Neural cell (in vitro differentiated cells): ENCODE data around the gene BEX3. TPM values are rescaled to one million over a fixed set of nuclear protein-coding genes. Genes with fewer than 3 reads are reported as not detected.

Experiments
- H2AFZ ChIP-seq: fragments of 200-600, 300-800 bp; sonication (generic), shearing (Covaris generic); 2 replicates; pipeline ENCODE4 v1.6.0; 2014; ENCODE audit warnings: low read depth, mild to moderate bottlenecking, antibody characterized with exemption, low read length, moderate library complexity
- H3F3A ChIP-seq: fragments of 200-600 bp; shearing (Covaris generic); 2 replicates; pipeline ENCODE4 v1.6.1; 2016; ENCODE audit warnings: mild to moderate bottlenecking, moderate library complexity, mixed read lengths, antibody characterized with exemption, low read length; ENCODE audit not compliant: insufficient read depth, poor library complexity, severe bottlenecking
- H3K27ac ChIP-seq: fragments of 200-600, 300-800 bp; sonication (generic), shearing (Covaris generic); 2 replicates; pipeline ENCODE4 v1.5.1; 2014; ENCODE audit warnings: mild to moderate bottlenecking, low read length, moderate library complexity
- H3K27me3 ChIP-seq: fragments of 300-800, 200-600 bp; sonication (generic), shearing (Covaris generic); 2 replicates; pipeline ENCODE4 v1.6.0; 2014; ENCODE audit warnings: mild to moderate bottlenecking, low read depth, low read length, moderate library complexity; ENCODE audit not compliant: insufficient read depth
- H3K36me3 ChIP-seq: fragments of 300-800, 200-600 bp; sonication (generic), shearing (Covaris generic); 2 replicates; pipeline ENCODE4 v1.5.1; 2014; ENCODE audit warnings: mild to moderate bottlenecking, antibody characterized with exemption, low read length, moderate library complexity; ENCODE audit not compliant: insufficient read depth
- H3K4me2 ChIP-seq: fragments of 300-800, 200-600 bp; sonication (generic), shearing (Covaris generic); 2 replicates; pipeline ENCODE4 v1.6.0; 2014; ENCODE audit warnings: mild to moderate bottlenecking, low read length
- H3K4me3 ChIP-seq: fragments of 300-800, 200-600 bp; sonication (generic), shearing (Covaris generic); 2 replicates; pipeline ENCODE4 v1.5.1; 2014; ENCODE audit warnings: mild to moderate bottlenecking, low read length, moderate library complexity
- H3K79me2 ChIP-seq: fragments of 200-600 bp; shearing (Covaris generic); replicated peaks from 2 replicates; pipeline ENCODE4 v1.6.0; 2014; ENCODE audit warnings: mild to moderate bottlenecking, low read length, moderate library complexity; ENCODE audit not compliant: insufficient read depth
- H3K9ac ChIP-seq: fragments of 300-800, 200-600 bp; sonication (generic), shearing (Covaris generic); 2 replicates; pipeline ENCODE4 v1.6.1; 2016; ENCODE audit warnings: mild to moderate bottlenecking, low read length, mixed read lengths
- H3K9me2 ChIP-seq: fragments of 200-600 bp; shearing (Covaris generic); 2 replicates; pipeline ENCODE4 v1.6.1; 2016; ENCODE audit warnings: mild to moderate bottlenecking, low read length, mixed read lengths; ENCODE audit not compliant: insufficient read depth
- H3K9me3 ChIP-seq: fragments of 200-600, 300-800 bp; sonication (generic), shearing (Covaris generic); 2 replicates; pipeline ENCODE4 v1.6.1; 2016; ENCODE audit warnings: mild to moderate bottlenecking, mixed run types, low read length, moderate library complexity, mixed read lengths
- H4K20me1 ChIP-seq: fragments of 200-600 bp; shearing (Covaris generic); 2 replicates; pipeline ENCODE4 v1.6.1; 2016; ENCODE audit warnings: mild to moderate bottlenecking, mixed run types; ENCODE audit not compliant: insufficient read depth
- CTCF ChIP-seq: fragments of 450-650 bp; IDR thresholded peaks from 2 replicates; pipeline ENCODE4 v1.5.1; 2014; ENCODE audit warnings: antibody characterized with exemption, mild to moderate bottlenecking, moderate library complexity; ENCODE audit not compliant: poor library complexity, severe bottlenecking
- EP300 ChIP-seq: fragments of 450-650 bp; conservative IDR thresholded peaks from 2 replicates; pipeline ENCODE4 v1.6.1; 2014; ENCODE audit warnings: antibody characterized with exemption, mild to moderate bottlenecking, moderate library complexity; ENCODE audit not compliant: poor library complexity, severe bottlenecking
- EZH2 ChIP-seq: fragments of 200-600, 300-800 bp; shearing (Covaris generic), sonication (generic); IDR thresholded peaks from 2 replicates; pipeline ENCODE4 v1.6.1; 2014; ENCODE audit warnings: antibody characterized with exemption, low read length, borderline replicate concordance, mild to moderate bottlenecking; ENCODE audit not compliant: insufficient read depth, poor library complexity, severe bottlenecking
- MXI1 ChIP-seq: fragments of 450-650 bp; conservative IDR thresholded peaks from 2 replicates; pipeline ENCODE4 v1.6.1; 2014; ENCODE audit warnings: antibody characterized with exemption, mild to moderate bottlenecking; ENCODE audit not compliant: poor library complexity, severe bottlenecking
- POLR2AphosphoS5 ChIP-seq: IDR thresholded peaks from 2 replicates; pipeline ENCODE4 v1.6.1; 2012
- RAD21 ChIP-seq: fragments of 450-650 bp; conservative IDR thresholded peaks from 2 replicates; pipeline ENCODE4 v1.6.1; 2014; ENCODE audit warnings: antibody characterized with exemption, mild to moderate bottlenecking, moderate library complexity
- REST ChIP-seq: IDR thresholded peaks from 2 replicates; pipeline ENCODE4 v1.6.1; 2012; ENCODE audit warnings: borderline replicate concordance
- SMC3 ChIP-seq: fragments of 450-650 bp; conservative IDR thresholded peaks from 2 replicates; pipeline ENCODE4 v1.6.1; 2014; ENCODE audit warnings: antibody characterized with exemption, mild to moderate bottlenecking, moderate library complexity; ENCODE audit not compliant: poor library complexity
- TAF1 ChIP-seq: IDR thresholded peaks from 2 replicates; pipeline ENCODE4 v1.6.1; 2012; ENCODE audit warnings: low read depth
- polyA plus RNA-seq: library from polyadenylated mRNA; depleted of rRNA; stranded (reverse); fragments of >200 nt; gene quantifications from 2 replicates; pipeline ENCODE4 v1.2.3, GENCODE V29; 2014

The BEX3 gene
- polyA plus RNA-seq, 1 donor from 2014 or later = 991 TPM

- Histone ChIP-seq H3K9me3 (no peaks in the 10 kb centered on the region), H3K79me2 (no peaks in the 10 kb centered on the region), H3K4me3 (no peak overlapping the region), H4K20me1 (no peaks in the 10 kb centered on the region), H3K27ac (no peak overlapping the region), H3K27me3 (no peaks in the 10 kb centered on the region), H3K9ac (no peak overlapping the region), H3K9me2 (no peaks in the 10 kb centered on the region), H3K36me3 (no peaks in the 10 kb centered on the region), H3F3A (no peaks in the 10 kb centered on the region), H2AFZ (no peak overlapping the region), H3K4me2 (no peak overlapping the region)
- no peak for TF ChIP-seq MXI1
- TF ChIP-seq RAD21 = no peak
- TF ChIP-seq EP300 = no peak
- no peak for TF ChIP-seq POLR2AphosphoS5
- TF ChIP-seq REST = no peak
- TF ChIP-seq SMC3 = no peak
- TF ChIP-seq EZH2 = no peak
- no peak for TF ChIP-seq CTCF
- no peak for TF ChIP-seq TAF1
Observed at GRCh38 chrX:103417370-103417769, 41.0 kb downstream of the BEX3 start.

- no peaks in the 10 kb centered on the region for H3K9me2 ChIP-seq
- H3K4me2 ChIP-seq = no peak overlapping the region
- no peak overlapping the region for H3K4me3 ChIP-seq
- no peaks in the 10 kb centered on the region for H3K9me3 ChIP-seq
- no peak overlapping the region for H3K27ac ChIP-seq
- no peaks in the 10 kb centered on the region for H3K79me2 ChIP-seq
- no peak overlapping the region for H2AFZ ChIP-seq
- H3K36me3 ChIP-seq = no peaks in the 10 kb centered on the region
- no peaks in the 10 kb centered on the region for H4K20me1 ChIP-seq
- no peak for TF ChIP-seq EZH2
- no peak for TF ChIP-seq REST
- H3K9ac ChIP-seq = no peak overlapping the region
- no peaks in the 10 kb centered on the region for H3K27me3 ChIP-seq
- no peaks in the 10 kb centered on the region for H3F3A ChIP-seq
Observed at GRCh38 chrX:103417933-103418332, 41.6 kb downstream of the BEX3 start.
